Iris pigment epithelial cell (primary cell): ENCODE data around the gene UBE2D3.

Source experiments
- DNase-seq: peaks from one replicate; pipeline ENCODE4 v3.0.0-alpha.2; 2011; ENCODE audit warnings: low read depth

The UBE2D3 gene

GRCh38 chr4:102789317-102789717 is 38.0 kb downstream of the UBE2D3 start:
- peak; percentile 84 for DNase-seq

- no peak for DNase-seq
Measured at GRCh38 chr4:102787944-102788343, 39.4 kb downstream of the UBE2D3 start.

GRCh38 chr4:102787096-102787881 is 40.1 kb downstream of the UBE2D3 start:
- DNase-seq = peak; percentile 87

- no peak for DNase-seq
Measured at GRCh38 chr4:102786279-102786678, 41.1 kb downstream of the UBE2D3 start.

GRCh38 chr4:102783006-102783405 is 44.3 kb downstream of the UBE2D3 start:
- peak; percentile 45 for DNase-seq

- no peak for DNase-seq
Measured at GRCh38 chr4:102781570-102781969, 45.8 kb downstream of the UBE2D3 start.

GRCh38 chr4:102780476-102781144 is 46.7 kb downstream of the UBE2D3 start:
- peak; percentile 61 for DNase-seq

GRCh38 chr4:102779204-102779603 is 48.1 kb downstream of the UBE2D3 start:
- DNase-seq = no peak

GRCh38 chr4:102778720-102779119 is 48.6 kb downstream of the UBE2D3 start:
- no peak for DNase-seq

- no peak for DNase-seq
Measured at GRCh38 chr4:102775805-102776204, 51.5 kb downstream of the UBE2D3 start.

- DNase-seq = no peak
Measured at GRCh38 chr4:102774254-102774653, 53.1 kb downstream of the UBE2D3 start.

GRCh38 chr4:102772738-102773340 is 54.5 kb downstream of the UBE2D3 start:
- DNase-seq = no peak

- DNase-seq = no peak
Measured at GRCh38 chr4:102764901-102765300, 62.5 kb downstream of the UBE2D3 start.

GRCh38 chr4:102761906-102762305 is 65.4 kb downstream of the UBE2D3 start:
- no peak for DNase-seq

- DNase-seq = peak; percentile 25
Measured at GRCh38 chr4:102761296-102761701, 66.1 kb downstream of the UBE2D3 start.

GRCh38 chr4:102760645-102761295 is 66.6 kb downstream of the UBE2D3 start, which contains the start of gene MANBA:
TSS of gene MANBA (minus strand) at chr4:102760968. CDS start at chr4:102760894, 74 bp downstream.
- peak; percentile 81 for DNase-seq

- peak; percentile 52 for DNase-seq
Measured at GRCh38 chr4:102759831-102760644, 67.3 kb downstream of the UBE2D3 start.

GRCh38 chr4:102758241-102759160 is 68.8 kb downstream of the UBE2D3 start:
- no peak for DNase-seq

- no peak for DNase-seq
Measured at GRCh38 chr4:102757681-102758080, 69.7 kb downstream of the UBE2D3 start.

GRCh38 chr4:102754044-102754443 is 73.3 kb downstream of the UBE2D3 start:
- DNase-seq = peak; percentile 16
